GM12878 (cell line): ENCODE data around the gene ZFYVE21. TPM values are rescaled to one million over a fixed set of nuclear protein-coding genes. Genes with fewer than 3 reads are reported as not detected.

Source experiments
- ATAC-seq: fragments of 200-7000 bp; cut with Tn5 transposase; 3 replicates; pipeline ENCODE4 v1.9.1; 2020; ENCODE audit warnings: mild to moderate bottlenecking, moderate library complexity
- BruUV-seq: library from RNA; stranded (reverse); fragments of 400-500 nt; replicated peaks from 2 replicates; lab custom pipeline; 2021; lab: Mats Ljungman, UMichigan
- CTCF ChIA-PET: fragments of 300-600 bp; sonication (Branson Sonifier 250); formaldehyde crosslinking; extraction: SDS; loops from one replicate; lab custom pipeline; 2021; ENCODE audit warnings: inconsistent platforms; lab: Yijun Ruan, JAX
- POLR2A ChIA-PET: fragments of 350-600 bp; formaldehyde crosslinking; extraction: SDS; loops from one replicate; lab custom pipeline; 2021; ENCODE audit warnings: inconsistent platforms; lab: Charles Lee
- RAD21 ChIA-PET: fragments of 300-600 bp; sonication (Branson Sonifier 250); formaldehyde crosslinking; loops from one replicate; lab custom pipeline; 2023; ENCODE audit warnings: antibody characterized with exemption; ENCODE audit not compliant: unreplicated experiment; lab: Charles Lee
- SMC1A ChIA-PET: fragments of 300-600 bp; sonication (Branson Sonifier 250); formaldehyde crosslinking; loops from one replicate; lab custom pipeline; 2023; ENCODE audit not compliant: unreplicated experiment, uncharacterized antibody; lab: Charles Lee
- DNase-seq: peaks from one replicate; pipeline ENCODE4 v3.0.0-alpha.2; 2011; ENCODE audit warnings: low read depth, low spot score
- FAIRE-seq: peaks from 3 replicates; lab custom pipeline; 2011; peaks lifted over from hg19 to GRCh38; lab: Jason Lieb, UNC
- H2AFZ ChIP-seq: 2 replicates; pipeline ENCODE4 v1.6.0; 2011; ENCODE audit warnings: low read depth, low read length, control low read depth; ENCODE audit not compliant: control insufficient read depth
- H3K27ac ChIP-seq: 2 replicates; pipeline ENCODE4 v1.5.1; 2011; ENCODE audit warnings: control low read depth; ENCODE audit not compliant: control insufficient read depth, insufficient read depth
- H3K27me3 ChIP-seq, 2 experiments: replicated peaks in 1 of 2; 2 replicates each; pipeline versions ENCODE4 v1.6.0 to v1.6.1; 2011; ENCODE audit warnings: low read length in 1 of 2; ENCODE audit not compliant: control insufficient read depth in 2 of 2, insufficient read depth in 2 of 2
- H3K36me3 ChIP-seq, 2 experiments: 2 replicates each; pipeline ENCODE4 v1.5.1; 2011; ENCODE audit warnings: low read length in 1 of 2; ENCODE audit not compliant: control insufficient read depth in 2 of 2, insufficient read depth in 2 of 2
- H3K4me1 ChIP-seq: 2 replicates; pipeline ENCODE4 v1.6.1; 2011; ENCODE audit warnings: mild to moderate bottlenecking, low read length, moderate library complexity, mixed read lengths; ENCODE audit not compliant: control insufficient read depth, insufficient read depth
- H3K4me2 ChIP-seq: 2 replicates; pipeline ENCODE4 v1.6.0; 2011; ENCODE audit warnings: control low read depth; ENCODE audit not compliant: control insufficient read depth, insufficient read depth
- H3K4me3 ChIP-seq: fragments of 200-600 bp; sonication (generic); 2 replicates; pipeline ENCODE4 v1.5.1; 2016
- H3K79me2 ChIP-seq: 2 replicates; pipeline ENCODE4 v1.6.0; 2011; ENCODE audit warnings: low read length; ENCODE audit not compliant: control insufficient read depth, insufficient read depth
- H3K9ac ChIP-seq: 2 replicates; pipeline ENCODE4 v1.8.0; 2011; ENCODE audit warnings: low read length, control low read depth, mixed read lengths; ENCODE audit not compliant: control insufficient read depth, insufficient read depth
- H3K9me3 ChIP-seq: replicated peaks from 3 replicates; pipeline ENCODE4 v1.5.1; 2011; ENCODE audit warnings: mild to moderate bottlenecking, low read length; ENCODE audit not compliant: control insufficient read depth, insufficient read depth
- H4K20me1 ChIP-seq: 2 replicates; pipeline ENCODE4 v1.6.0; 2011; ENCODE audit not compliant: control insufficient read depth, insufficient read depth
- HDAC2 ChIP-seq: fragments of 200-600 bp; sonication (generic); IDR thresholded peaks from 2 replicates; pipeline ENCODE4 v1.6.1; 2017
- MYC ChIP-seq: IDR thresholded peaks from 2 replicates; pipeline ENCODE4 v1.6.1; 2011; ENCODE audit warnings: mild to moderate bottlenecking, low read length, moderate library complexity, inconsistent platforms; ENCODE audit not compliant: insufficient read depth, insufficient replicate concordance, insufficient read length, severe bottlenecking
- PML ChIP-seq: IDR thresholded peaks from 2 replicates; pipeline ENCODE4 v1.6.1; 2012; ENCODE audit warnings: low read length, inconsistent platforms
- RCOR1 ChIP-seq: conservative IDR thresholded peaks from 2 replicates; pipeline ENCODE4 v1.6.1; 2012; ENCODE audit warnings: low read depth, low read length, improper control_type of control experiment
- RFX5 ChIP-seq: IDR thresholded peaks from 2 replicates; pipeline ENCODE4 v1.6.1; 2011; ENCODE audit warnings: low read depth, low read length, improper control_type of control experiment
- STAT1 ChIP-seq: fragments of 450-650 bp; conservative IDR thresholded peaks from 2 replicates; pipeline ENCODE4 v1.6.1; 2014; ENCODE audit warnings: antibody characterized with exemption, mild to moderate bottlenecking
- SUZ12 ChIP-seq: fragments of 200-600 bp; sonication (generic); IDR thresholded peaks from one replicate; pipeline ENCODE4 v1.6.1; 2018; ENCODE audit warnings: antibody characterized with exemption, mild to moderate bottlenecking; ENCODE audit not compliant: unreplicated experiment
- TCF3 ChIP-seq: IDR thresholded peaks from 2 replicates; pipeline ENCODE4 v1.6.1; 2012; ENCODE audit warnings: low read depth, mild to moderate bottlenecking, low read length, borderline replicate concordance; ENCODE audit not compliant: insufficient read depth
- TCF7 ChIP-seq: IDR thresholded peaks from 2 replicates; pipeline ENCODE4 v1.6.1; 2014; ENCODE audit warnings: antibody characterized with exemption, borderline replicate concordance
- YBX1 ChIP-seq: fragments of 450-650 bp; IDR thresholded peaks from 2 replicates; pipeline ENCODE4 v1.6.1; 2016; ENCODE audit warnings: antibody characterized with exemption
- ZSCAN29 ChIP-seq: fragments of 450-650 bp; IDR thresholded peaks from 2 replicates; pipeline ENCODE4 v1.6.1; 2017; ENCODE audit warnings: mild to moderate bottlenecking, moderate library complexity
- WGBS: methylation state at CpG from one replicate; pipeline ENCODE4 v1.1.6; 2016; ENCODE audit warnings: low lambda C conversion rate; ENCODE audit not compliant: insufficient replicate concordance, insufficient coverage; ENCODE audit errors: missing lambda C conversion rate; 5-methylcytosine and 5-hydroxymethylcytosine counted together
- in situ Hi-C: fragments of 300-500 bp; cut with MboI; formaldehyde crosslinking; loops from 9 replicates; pipeline ENCODE4 v1.14.3; 2018; ENCODE audit warnings: mixed read lengths
- intact Hi-C: fragments of 100-400 bp; cut with micrococcal nuclease; formaldehyde crosslinking; loops from one replicate; pipeline ENCODE4 v1.14.2; 2022; ENCODE audit not compliant: unreplicated experiment
- polyA plus RNA-seq, 11 experiments: library from polyadenylated mRNA; depleted of rRNA in 4 of 11; unstranded in 6 of 11; stranded (reverse) in 5 of 11; fragments of >200 nt; fragmentation: Nextera tagmentation in 4 of 11; fragmentation: Illumina TruSeq in 1 of 11; extraction: Ambion mirVana in 4 of 11; extraction: Trizol in 1 of 11; gene quantifications; 1 replicate in 1 of 11; 2 replicates in 10 of 11; pipeline versions ENCODE4 v1.2.1 to v1.2.3, GENCODE V29; 2011 to 2016; ENCODE audit warnings: inconsistent platforms in 2 of 11, missing spikeins in 2 of 11, low read depth in 1 of 11
- total RNA-seq, 4 experiments: library from RNA; depleted of rRNA in 3 of 4; stranded (reverse); fragments of >200 nt in 3 of 4; fragmentation: Illumina TruSeq in 1 of 4; extraction: Trizol in 1 of 4; gene quantifications; 2 replicates each; pipeline versions ENCODE4 v1.2.1 to v1.2.3, GENCODE V29; 2013 to 2021
- TF ChIP-seq, protein P1 (sequence below): fragments of 450-650 bp; conservative IDR thresholded peaks from 2 replicates; pipeline ENCODE4 v1.6.1; 2017; ENCODE audit warnings: mild to moderate bottlenecking, moderate library complexity
- TF ChIP-seq, protein P2 (sequence below): fragments of 450-650 bp; IDR thresholded peaks from 2 replicates; pipeline ENCODE4 v1.6.1; 2017; ENCODE audit warnings: mild to moderate bottlenecking, moderate library complexity
- TF ChIP-seq, protein P3 (sequence below): fragments of 450-650 bp; IDR thresholded peaks from 2 replicates; pipeline ENCODE4 v1.6.1; 2017; ENCODE audit warnings: mild to moderate bottlenecking
- TF ChIP-seq, protein P4 (sequence below): IDR thresholded peaks from 2 replicates; pipeline ENCODE4 v1.6.1; 2011; ENCODE audit warnings: low read depth, low read length, improper control_type of control experiment, borderline replicate concordance

The ZFYVE21 gene
- total and polyA plus RNA-seq, 10 of the 15 experiments (the other 5 are each of a cell fraction or from before 2014, with no cell fraction given): 0.79 to 21.7 (median 13.8) TPM

DNA sequence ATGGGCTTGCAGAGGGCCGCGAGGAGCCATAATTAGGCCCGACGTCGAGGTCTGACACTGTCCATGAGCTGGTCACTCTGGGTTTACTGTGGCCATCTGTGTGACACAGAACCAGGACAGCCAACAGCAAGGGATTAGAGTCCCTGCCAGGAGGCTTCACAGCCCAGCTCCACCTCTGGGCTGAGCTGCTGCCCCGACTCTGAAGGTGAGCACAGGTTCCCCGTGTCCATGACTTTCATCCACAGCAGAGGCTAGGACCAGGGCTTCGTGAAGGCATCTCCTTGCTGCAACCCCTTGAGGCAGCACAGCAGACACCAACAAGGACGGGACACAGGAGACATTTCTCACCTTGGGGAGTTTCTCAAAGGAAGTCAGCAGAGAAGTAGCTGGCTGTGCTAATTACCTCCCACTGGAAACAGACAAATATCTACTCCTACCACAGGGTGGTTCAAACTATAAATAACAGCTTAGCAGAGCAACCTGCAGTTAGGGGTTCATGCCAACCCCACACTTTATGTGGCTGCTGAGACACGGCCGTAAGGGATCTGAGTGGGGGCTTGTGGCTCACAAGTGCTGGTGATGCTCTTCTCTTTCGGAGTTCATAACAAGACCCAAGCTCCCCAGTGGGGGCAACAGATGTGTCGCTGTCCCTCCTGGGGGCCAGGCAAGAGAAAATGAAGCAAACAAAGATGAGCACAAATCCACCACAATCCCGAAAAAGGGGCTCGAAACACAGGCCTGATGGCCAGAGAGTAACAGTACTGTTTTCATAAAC, 29.2 kb downstream of the ZFYVE21 start:
- H3K4me1 ChIP-seq: no peaks in the 10 kb centered on the region
- no peak overlapping the region for H3K9ac ChIP-seq
- ChIA-PET POLR2A (no interaction called here), SMC1A (no interaction called here), CTCF (no interaction called here), RAD21 (no interaction called here)
- H3K4me3 ChIP-seq: no peak overlapping the region
- intact Hi-C loops: no loop called here
- H3K79me2 ChIP-seq: no peaks in the 10 kb centered on the region
- peaks cover 0 to 2% of the 10 kb centered on the region in 2 experiments; a peak in 2 of 4 replicates for H3K36me3 ChIP-seq
- in situ Hi-C loops: no loop called here
- ATAC-seq: no peak
- H3K9me3 ChIP-seq: no peaks in the 10 kb centered on the region
- no peak for TF ChIP-seq STAT1
- TF ChIP-seq HDAC2: no peak
- no peak for TF ChIP-seq RCOR1
- TF ChIP-seq ZSCAN29: no peak
- TF ChIP-seq, protein P1, sequence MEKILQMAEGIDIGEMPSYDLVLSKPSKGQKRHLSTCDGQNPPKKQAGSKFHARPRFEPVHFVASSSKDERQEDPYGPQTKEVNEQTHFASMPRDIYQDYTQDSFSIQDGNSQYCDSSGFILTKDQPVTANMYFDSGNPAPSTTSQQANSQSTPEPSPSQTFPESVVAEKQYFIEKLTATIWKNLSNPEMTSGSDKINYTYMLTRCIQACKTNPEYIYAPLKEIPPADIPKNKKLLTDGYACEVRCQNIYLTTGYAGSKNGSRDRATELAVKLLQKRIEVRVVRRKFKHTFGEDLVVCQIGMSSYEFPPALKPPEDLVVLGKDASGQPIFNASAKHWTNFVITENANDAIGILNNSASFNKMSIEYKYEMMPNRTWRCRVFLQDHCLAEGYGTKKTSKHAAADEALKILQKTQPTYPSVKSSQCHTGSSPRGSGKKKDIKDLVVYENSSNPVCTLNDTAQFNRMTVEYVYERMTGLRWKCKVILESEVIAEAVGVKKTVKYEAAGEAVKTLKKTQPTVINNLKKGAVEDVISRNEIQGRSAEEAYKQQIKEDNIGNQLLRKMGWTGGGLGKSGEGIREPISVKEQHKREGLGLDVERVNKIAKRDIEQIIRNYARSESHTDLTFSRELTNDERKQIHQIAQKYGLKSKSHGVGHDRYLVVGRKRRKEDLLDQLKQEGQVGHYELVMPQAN: no peak
- no peak for TF ChIP-seq YBX1
- TF ChIP-seq, protein P2, sequence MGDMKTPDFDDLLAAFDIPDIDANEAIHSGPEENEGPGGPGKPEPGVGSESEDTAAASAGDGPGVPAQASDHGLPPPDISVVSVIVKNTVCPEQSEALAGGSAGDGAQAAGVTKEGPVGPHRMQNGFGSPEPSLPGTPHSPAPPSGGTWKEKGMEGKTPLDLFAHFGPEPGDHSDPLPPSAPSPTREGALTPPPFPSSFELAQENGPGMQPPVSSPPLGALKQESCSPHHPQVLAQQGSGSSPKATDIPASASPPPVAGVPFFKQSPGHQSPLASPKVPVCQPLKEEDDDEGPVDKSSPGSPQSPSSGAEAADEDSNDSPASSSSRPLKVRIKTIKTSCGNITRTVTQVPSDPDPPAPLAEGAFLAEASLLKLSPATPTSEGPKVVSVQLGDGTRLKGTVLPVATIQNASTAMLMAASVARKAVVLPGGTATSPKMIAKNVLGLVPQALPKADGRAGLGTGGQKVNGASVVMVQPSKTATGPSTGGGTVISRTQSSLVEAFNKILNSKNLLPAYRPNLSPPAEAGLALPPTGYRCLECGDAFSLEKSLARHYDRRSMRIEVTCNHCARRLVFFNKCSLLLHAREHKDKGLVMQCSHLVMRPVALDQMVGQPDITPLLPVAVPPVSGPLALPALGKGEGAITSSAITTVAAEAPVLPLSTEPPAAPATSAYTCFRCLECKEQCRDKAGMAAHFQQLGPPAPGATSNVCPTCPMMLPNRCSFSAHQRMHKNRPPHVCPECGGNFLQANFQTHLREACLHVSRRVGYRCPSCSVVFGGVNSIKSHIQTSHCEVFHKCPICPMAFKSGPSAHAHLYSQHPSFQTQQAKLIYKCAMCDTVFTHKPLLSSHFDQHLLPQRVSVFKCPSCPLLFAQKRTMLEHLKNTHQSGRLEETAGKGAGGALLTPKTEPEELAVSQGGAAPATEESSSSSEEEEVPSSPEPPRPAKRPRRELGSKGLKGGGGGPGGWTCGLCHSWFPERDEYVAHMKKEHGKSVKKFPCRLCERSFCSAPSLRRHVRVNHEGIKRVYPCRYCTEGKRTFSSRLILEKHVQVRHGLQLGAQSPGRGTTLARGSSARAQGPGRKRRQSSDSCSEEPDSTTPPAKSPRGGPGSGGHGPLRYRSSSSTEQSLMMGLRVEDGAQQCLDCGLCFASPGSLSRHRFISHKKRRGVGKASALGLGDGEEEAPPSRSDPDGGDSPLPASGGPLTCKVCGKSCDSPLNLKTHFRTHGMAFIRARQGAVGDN: no peak
- TF ChIP-seq RFX5: no peak
- TF ChIP-seq, protein P3, sequence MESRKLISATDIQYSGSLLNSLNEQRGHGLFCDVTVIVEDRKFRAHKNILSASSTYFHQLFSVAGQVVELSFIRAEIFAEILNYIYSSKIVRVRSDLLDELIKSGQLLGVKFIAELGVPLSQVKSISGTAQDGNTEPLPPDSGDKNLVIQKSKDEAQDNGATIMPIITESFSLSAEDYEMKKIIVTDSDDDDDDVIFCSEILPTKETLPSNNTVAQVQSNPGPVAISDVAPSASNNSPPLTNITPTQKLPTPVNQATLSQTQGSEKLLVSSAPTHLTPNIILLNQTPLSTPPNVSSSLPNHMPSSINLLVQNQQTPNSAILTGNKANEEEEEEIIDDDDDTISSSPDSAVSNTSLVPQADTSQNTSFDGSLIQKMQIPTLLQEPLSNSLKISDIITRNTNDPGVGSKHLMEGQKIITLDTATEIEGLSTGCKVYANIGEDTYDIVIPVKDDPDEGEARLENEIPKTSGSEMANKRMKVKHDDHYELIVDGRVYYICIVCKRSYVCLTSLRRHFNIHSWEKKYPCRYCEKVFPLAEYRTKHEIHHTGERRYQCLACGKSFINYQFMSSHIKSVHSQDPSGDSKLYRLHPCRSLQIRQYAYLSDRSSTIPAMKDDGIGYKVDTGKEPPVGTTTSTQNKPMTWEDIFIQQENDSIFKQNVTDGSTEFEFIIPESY: no peak
- TF ChIP-seq TCF3: no peak
- TF ChIP-seq MYC: no peak
- TF ChIP-seq SUZ12: no peak
- TF ChIP-seq TCF7: no peak
- TF ChIP-seq PML: no peak
- TF ChIP-seq, protein P4, sequence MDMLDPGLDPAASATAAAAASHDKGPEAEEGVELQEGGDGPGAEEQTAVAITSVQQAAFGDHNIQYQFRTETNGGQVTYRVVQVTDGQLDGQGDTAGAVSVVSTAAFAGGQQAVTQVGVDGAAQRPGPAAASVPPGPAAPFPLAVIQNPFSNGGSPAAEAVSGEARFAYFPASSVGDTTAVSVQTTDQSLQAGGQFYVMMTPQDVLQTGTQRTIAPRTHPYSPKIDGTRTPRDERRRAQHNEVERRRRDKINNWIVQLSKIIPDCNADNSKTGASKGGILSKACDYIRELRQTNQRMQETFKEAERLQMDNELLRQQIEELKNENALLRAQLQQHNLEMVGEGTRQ: no peak
- no peaks in the 10 kb centered on the region for H4K20me1 ChIP-seq
- H2AFZ ChIP-seq: no peak overlapping the region
- no peak overlapping the region for H3K27ac ChIP-seq
- no peak for FAIRE-seq
- no peak overlapping the region for H3K4me2 ChIP-seq
- no TSS peak for BruUV-seq
- no peak for DNase-seq
- H3K27me3 ChIP-seq: no peaks in the 10 kb centered on the region
- WGBS: 83% methylated on average over 15 of the region's 15 CpGs
